Hindlimb muscle (tissue), 1 donor: Measurements from ENCODE around the gene MGAT3. TPM values are rescaled to one million over a fixed set of nuclear protein-coding genes. Genes with fewer than 3 reads are reported as not detected.

Source experiments
- DNase-seq: peaks from one replicate; pipeline ENCODE4 v3.0.0-alpha.2; 2013
- polyA plus RNA-seq: library from polyadenylated mRNA; unstranded; fragments of 120-200 nt; gene quantifications from one replicate; pipeline ENCODE4 v1.2.1, GENCODE V29; 2013; ENCODE audit not compliant: insufficient read length

Gene MGAT3
- polyA plus RNA-seq, 1 donor: 4.1 TPM

DNA sequence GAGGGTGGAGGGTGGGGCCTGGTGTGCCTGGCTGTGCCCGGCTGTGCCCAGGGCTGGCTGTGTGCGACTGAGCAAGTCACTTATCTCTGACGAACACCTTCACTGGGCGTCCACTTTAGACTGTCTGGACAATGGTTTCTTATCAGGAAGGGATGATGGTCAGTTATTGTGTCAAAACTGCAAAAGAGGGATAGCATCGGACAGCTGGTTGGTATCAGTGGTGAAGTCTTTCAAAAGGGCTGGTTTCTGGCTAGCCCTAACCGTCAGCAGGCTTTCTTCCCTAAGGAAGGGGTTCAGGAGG lies 4.1 kb upstream of the MGAT3 start:
- DNase-seq: no peak

DNA sequence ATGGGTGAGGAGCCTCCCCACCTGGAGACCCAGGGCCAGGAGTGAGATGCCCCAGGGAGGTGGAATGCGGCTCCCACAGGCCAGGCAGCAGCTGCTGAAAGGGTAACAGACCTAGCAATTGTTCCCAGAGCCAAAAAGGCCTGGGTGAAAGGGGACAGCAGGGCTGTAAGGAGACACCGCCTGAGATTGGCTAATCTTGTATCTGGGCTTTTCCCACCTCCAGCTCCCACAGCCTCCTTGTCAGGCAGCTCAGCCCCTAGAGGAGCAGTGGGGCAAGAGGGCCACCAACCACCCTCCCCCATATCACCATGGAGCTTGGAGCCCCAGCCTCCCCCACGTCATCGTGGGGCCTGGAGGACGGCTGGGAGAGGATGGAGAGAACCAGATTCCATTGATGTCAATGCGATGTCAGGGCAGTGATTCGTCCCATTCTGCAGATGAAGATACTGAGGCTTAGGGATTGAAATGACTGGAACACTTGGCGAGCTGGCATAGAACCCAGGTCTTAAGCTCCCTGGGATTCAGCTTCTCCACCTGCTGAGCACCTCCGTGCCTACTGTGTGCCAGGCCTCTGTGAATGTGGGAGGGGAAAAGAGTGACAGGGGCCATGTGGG lies 2.9 kb upstream of the MGAT3 start:
- no peak for DNase-seq

DNA sequence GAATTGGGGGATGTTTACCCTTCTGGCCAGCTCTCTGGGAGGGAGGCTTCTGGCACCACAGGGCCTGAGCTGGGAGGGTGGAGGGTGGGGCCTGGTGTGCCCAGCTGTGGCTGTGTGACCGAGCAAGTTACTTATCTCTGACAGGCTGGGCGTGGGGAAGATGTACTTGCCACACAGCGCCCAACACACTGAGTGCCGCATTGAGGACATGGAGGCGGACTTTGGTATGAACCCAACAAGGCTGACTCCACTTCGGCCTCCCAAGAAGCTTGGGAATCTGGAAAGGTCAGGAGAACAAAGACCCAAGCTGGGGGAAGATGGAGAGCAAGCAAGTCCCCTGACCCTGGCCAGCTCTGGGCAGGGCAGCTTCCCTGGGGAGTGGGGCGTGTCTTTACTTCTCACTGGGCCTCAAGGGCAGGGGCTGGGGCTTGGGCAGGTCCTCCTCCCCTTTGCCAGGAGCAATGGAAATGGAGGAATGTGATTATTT lies 2.4 kb upstream of the MGAT3 start:
- no peak for DNase-seq

DNA sequence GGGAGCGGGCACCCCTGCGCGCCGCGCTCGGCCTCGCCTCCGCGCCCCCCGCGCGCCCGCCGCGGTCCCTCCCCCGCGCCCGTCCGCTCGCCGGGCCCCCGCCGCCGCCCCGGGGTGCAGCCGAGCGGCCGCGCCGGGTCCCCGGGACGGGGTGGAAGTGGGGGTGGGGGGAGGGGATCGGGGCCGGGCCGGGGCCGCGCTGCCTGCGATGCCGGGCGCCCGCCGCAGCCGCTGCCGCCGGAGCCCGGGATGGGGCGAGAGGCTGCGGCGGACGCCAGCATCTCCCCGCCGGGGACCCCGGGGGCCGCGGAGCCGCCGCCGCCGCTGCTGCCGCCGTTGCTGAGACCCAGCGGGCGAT lies 365 bp downstream of the MGAT3 start:
- no peak for DNase-seq

DNA sequence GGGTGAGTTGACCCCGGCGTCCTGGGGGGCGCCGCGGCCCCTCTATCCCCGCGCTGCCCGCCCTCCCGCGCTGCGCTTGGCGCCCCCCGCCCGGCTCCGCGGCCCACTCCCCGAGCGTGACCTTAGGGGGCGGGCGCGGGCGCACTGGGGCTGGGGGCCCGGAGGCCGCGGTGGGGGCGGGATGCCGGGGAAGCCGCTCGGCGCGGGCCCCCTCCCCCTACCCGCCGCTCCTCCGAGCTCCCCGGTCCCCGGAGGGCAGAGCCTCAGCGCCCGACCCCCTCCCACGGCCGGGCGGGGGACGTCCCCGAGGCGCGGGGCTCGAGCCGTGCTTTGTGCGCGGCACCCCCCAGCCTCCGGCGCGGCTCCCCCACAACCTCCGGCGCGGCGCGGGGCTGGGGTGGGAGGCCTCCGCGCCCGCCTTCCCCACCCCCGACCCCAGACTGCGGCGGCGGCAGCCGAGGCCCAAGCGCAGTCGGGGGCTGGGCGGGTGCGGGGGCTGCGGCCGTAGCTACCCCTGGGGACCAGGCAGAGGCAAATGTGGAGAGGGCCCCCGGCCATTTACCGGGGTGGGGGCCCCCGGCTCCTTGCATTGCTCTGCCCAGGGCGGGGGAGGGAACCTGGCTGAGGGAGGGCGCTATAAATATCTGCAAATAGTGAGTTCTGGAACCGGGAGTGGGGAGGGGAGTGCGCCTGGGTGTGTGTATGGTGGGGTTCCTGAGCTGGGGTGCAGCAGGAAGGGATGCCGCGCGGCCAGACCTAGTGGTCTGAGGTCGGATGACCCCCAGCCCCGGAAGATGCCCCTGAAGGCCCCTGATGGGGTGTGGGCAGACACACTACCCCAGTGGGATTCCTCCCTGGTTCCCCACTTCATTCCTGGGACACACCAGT lies 988 bp downstream of the MGAT3 start:
- no peak for DNase-seq

DNA sequence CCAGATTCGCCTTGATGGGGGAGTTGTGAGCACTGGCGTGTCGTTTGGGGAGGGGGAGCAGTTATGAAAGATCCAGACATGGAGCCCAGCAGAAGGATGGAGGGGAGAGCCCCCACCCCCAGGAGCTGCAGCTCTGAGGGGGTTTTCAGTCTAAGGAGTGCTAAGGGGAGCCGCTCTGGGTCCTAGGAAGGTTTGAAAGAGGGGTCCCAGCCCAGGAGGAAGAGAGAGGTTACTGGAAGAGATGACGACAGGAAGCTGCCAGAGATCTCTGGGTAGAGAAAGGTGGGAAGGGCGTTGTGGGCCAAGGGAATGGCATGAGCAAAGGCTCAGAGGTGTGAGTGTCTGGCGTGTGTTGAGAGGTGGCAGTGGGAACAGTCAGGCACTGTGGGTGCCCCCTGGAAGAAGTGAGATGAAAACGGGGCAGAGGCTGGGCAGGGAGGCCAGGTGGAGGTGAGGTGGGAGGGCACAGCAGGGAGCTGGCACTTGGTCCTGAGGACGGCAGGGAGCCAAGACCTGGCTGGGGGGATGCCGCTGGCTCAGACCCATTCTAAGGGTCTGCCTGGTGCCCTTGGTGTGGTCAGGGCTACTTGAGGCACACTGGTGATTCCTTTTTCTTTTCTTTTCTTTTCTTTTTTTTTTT lies 1.8 kb downstream of the MGAT3 start:
- no peak for DNase-seq

DNA sequence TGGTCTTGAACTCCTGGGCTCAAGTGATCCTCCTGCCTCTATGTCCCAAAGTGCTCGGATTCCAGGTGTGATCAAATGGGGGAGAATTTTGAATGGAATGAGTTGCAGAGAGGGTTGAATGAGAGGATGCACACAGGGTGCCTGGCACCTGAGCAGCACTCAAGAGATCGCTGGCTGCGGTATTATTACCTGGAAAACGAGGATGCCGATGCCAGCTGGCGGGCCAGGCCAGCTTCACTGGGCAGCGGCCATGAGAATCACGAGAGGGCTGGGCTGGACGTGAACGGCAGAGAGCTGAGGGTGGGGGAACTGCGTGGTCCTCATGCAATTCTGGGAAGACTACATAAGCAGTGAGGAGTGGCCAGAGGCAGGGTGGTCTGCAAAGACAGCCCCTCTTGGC lies 2.9 kb downstream of the MGAT3 start:
- no peak for DNase-seq

DNA sequence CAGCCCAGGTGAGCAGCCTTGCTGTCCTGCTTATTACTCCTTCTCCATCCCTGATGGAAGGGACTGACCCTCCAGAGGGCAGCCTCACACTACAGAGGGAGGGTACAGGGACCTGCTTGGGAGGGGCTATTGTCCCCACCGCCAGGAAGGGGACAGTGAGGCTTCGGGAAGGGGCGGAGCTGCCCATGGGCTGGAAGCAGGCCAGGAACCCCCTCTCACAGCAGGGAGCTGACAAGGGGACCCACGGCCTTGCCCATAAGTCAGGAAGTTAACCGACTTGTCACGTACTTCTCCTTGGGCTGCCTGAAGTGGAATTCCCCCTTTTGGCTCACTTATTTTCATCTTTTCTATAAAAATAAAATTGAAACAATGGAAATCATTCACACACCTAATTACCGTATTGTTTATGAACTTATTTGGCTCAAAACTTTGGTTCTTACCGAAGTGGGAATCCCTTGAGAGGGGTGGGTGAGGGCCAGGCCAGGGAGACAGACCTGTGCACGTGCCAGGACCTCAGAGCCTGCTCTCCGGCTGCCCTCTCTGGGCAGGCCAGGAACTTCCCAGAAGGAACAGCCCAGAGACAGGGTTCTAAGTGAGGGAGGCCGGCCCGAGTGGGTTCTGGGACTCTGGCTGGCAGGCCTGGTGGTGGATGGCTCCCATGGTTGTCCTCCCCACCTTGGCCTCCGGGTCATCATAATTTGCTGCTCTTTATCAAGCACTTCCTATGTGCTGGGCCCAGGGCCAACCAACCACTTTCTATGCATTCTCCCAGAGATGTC lies 5.8 kb downstream of the MGAT3 start:
- DNase-seq: no peak

DNA sequence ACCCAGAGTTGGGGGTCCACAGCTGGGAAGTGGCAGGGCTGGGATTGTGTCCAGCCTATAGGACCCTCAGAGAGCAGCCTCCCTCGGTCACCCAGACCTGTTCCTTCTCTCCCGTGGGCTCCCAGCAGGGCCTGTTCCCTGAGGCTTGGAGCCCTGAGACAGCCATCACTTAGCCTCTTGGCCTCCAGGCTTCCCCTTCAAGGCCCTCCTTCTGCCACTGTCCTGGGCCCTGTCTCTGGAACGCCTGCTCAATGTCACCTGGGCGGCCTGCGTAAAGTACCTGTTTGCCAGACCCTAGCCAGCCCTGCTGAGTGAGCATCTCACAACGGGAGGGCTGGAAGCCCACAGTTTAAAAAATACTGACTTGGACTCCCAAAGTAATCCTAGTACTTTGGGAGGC lies 6.5 kb downstream of the MGAT3 start:
- no peak for DNase-seq

DNA sequence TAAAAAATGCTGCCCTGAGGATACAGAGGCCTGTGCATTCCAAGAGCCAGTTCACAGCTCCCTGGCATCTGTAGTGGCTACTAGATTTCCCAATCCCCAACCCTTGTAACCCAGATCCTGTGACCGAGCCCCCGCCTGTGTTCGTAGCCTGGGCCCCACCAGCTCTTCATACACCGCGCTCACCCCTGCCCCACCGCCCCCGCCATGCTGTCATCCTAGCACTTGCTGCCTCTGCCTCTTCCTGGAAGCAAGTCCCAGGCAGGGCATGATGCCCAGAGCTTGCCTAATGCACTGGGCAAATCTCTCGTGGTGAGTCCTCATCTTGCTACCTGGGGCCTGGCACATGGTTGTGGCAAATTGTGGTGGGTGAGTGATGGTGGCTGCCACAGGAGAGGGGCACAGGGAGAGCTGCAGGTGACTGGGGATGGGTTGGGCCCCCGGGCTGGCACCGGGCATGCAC lies 7.1 kb downstream of the MGAT3 start:
- no peak for DNase-seq

DNA sequence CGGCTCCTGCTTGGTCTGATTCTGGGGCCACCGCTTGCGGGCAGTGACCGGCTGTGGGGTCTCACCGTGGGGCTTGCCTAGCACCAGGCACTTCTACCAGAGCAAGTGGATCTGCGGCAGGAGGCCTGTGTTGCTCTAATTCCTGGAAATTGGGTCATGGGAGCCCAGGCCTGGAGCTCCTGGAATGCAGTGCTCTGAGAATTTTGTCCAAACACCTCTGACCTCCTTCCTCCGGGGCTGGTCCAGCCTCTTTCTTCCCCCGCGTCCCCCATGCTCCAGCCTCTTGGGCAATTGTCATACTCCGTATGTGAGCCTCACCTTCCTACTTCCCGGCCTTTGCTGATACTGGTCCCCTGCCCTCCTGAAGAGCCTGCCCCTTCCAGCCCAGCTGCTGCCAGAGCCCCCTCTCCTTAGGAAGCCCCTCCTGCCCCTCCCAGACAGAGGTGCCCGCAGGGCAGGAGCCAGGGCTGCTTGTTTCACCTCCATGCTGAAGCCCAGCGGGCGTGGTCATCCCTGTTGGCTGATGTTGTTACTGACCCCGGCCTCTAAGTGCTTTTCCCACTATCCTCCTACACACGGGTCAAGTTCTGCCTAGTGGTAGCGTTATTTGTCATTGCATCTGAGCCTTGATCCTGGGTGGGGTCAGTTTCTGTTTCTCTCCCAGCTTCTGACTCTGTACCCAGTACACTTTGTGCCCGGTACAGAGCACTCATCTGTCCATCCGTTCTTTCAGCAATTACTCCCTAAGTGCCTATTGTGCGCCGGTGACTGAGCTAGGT lies 9.6 kb downstream of the MGAT3 start:
- DNase-seq: no peak

DNA sequence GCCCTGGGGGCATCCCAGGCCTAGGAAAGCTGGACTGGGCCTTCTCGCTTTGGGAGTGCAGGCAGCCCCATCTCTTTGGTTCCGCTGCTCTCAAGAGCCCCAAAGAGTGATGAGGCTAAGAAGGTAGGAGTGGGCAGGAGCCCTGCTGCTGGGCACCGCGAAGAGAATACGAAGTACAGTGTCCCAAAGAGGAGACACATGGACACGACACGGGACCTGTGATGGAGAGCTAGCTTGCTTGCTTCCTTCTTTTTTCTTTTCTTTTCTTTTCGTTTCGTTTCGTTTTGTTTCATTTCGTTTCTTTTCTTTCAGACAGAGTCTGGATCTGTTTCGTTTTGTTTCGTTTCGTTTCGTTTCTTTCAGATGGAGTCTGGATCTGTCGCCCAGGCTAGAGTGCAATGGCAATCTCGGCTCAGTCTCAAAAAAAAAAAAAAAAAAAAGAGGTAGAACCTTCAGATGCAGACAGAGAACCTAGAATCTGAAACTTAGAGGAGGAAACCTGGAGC lies 10.6 kb downstream of the MGAT3 start:
- DNase-seq: no peak

DNA sequence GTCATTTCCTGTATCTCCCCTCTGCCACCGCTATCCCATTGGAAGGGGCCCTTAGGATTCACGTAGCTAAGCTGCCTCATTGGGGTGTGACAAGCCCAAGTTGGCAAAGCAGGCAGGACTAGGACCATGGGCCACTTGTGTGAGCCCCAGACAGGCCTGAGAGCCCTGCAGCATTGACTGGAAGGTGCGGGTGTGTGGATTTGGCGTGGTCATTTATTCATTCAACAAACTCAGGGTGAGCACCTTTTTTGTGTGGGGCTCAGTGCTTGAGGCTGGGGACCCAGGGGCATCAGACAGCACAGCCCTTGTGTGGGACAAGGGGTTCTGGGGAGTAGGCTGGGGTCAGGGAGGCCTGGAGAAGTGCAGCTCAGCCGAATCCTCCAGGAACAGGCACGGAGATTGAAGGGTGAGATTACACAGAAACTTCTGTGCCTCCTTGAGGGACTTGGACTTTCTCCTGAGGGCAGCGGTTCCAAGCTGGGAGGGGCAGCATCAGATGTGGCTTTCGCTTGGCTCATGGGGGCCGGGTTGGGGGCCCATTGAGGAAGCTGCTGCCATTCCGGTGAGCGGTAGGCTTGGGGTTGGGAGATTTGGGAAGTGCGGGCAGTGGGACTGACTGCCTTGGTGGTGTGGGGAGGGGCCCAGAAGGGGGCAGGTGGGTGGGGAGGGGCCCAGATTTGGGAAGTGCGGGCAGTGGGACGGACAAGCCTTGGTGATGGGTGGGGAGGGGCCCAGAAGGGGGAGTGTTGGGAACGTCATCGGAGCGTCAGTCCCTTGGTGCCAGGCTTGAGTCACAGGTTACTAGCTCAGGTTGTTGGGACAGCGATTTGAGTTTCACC lies 11.9 kb downstream of the MGAT3 start:
- no peak for DNase-seq

DNA sequence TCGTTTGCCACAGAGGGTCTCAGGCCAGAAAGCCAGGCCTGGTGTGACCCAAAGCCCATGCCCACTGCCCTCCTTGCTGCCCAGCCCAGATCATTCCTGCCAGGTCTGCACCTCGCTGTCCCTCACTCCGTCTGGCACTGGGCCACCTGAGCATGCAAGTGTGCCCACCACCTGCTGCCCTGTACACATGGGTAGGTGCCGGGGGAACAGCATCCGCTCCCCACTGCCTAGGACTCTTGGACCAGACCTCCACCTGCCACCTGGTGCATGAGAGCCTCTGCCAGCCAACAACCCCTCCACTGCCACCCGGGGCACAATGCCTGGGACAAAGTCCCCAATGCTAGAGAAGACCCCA lies 12.5 kb downstream of the MGAT3 start:
- DNase-seq: no peak

DNA sequence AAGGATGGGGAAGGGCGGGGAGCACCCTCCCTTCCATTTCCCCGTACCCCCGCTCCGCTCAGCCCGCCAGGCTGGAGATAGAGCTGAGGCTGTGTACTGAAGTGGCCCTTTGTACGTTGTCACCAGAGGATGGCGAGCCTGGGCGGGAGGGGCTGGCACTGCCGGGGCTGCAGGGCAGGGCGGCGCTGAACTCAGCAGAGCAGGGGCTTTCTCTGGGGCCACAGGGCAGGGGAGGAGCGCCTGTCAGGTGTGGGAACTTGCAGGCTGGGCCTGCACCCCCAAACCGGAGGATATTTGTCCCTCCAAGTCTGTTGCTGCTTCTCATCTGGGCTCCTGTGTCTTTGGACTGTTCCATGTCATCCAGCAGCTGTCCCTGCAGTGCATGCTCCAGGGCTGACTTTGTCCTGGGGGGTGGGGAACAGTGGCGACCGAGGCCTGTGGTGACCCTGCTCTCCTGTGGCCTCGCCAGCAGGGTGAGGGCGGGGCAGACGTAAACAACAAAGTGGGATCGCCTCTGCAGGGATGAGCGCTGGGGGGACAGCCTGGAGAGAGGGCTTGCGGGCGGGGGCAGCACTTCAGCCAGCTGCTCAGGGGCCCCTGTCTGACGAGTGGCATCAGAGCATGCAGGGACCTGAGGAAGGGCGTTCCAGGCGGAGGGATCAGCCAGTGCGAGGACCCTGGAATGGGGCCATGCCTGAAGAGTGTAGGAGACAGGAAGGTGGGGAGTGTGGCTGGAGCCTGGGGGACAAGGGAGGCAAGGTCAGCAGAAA lies 13.1 kb downstream of the MGAT3 start:
- DNase-seq: no peak

DNA sequence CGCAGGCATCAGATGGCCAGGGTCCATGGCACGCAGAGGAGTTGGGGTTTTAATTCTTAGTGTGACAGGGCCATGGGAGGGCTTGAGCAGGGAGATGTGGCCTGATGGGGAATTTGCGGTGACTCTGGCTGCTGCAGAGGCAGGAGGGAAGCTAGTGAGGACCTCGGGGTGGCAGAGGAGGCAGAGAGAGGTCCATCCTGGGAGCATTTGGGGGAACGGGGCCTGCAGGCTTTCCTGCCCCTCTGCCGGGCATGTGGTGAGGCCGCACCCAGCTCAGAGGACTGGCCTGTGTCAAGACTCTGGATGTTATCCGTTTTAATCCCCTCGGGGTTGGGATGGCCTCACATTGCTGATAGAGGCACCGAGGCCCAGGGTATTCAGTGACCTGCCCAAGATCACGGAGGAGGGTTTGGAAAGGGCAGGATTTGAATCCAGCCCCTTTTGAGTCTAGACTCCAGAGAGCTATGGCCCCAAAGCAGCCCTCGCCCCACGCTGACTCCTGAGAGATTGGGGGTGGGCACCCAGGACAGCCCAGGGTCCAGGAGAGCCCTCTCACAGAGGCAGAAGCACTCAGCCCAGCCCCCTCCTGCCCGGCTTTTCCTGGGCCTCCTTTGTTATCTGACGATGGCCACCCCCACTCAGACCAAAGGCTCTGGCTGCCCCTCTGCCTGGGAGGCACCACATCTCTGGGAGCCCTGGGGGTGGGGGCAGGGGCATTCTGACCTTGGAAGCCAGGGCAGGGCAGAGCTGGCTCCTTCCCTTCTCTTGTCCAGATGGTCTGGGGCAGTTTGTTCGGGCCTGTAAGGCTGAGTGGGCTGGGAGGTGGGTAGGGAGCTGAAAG lies 13.9 kb downstream of the MGAT3 start:
- no peak for DNase-seq

DNA sequence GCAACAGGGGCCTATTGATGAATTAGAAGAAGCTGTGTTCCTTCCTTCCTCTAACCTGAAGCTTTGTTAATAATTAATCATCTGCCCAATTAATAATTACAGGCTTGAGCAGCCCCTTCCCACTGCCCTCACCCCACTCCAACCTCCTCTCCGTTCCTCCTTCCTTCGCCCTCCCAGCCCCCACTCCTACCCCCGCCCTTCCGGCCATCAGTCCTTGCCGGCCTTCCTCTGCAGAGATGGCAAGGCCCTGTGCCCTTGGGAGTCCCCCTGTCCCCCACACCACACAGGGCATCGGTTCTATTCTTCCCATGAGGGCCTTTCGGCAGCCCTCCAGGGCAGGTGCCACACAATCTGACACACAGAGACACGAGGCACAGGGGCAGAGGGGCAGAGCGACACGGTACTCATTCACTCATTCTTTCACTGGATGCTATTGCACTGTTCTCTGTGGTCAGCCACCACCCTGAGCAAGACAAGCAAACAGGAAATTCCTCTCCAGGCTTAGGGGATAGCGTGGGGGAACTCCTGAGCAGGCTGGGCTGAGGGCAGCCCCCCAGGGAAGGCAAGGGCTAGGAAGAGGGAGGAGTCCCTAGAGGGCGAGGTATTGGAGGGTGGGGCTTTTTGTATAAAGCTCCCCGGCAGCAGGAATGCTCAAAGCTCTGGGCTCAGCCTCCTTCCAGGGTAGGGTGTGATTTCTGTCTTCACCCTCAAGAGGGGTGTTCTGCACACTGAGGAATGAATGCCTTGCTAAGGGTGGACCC lies 14.7 kb downstream of the MGAT3 start:
- no peak for DNase-seq
